ENCODE results near the gene QSER1. TPM values are rescaled to one million over a fixed set of nuclear protein-coding genes. Genes with fewer than 3 reads are reported as not detected.
"Not testable (repeated sequence)": the region's sequence is repeated elsewhere in the genome, so short reads cannot be mapped to it uniquely, and the experiment has no call there.

The QSER1 gene
- polyA plus RNA-seq, 2 donors: 4.4 TPM

DNA sequence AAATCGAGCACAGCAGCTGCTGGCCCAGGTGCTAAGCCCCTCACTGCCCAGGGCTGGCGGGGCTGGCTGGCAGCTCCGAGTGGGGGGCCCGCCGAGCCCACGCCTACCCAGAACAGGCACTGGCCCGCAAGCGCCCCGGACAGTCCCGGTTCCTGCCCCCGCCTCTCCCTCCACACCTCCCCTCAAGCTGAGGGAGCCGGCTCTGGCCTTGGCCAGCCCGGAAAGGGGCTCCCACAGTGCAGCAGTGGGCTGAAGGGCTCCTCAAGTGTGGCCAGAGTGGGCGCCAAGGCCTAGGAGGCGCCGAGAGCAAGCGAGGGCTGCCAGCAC is 4.3 kb upstream of the QSER1 start:
- H3K27ac ChIP-seq (ENCODE audit: low read depth in 2 of 2, low read length in 1 of 2); H3K4me1 ChIP-seq (ENCODE audit: control insufficient read depth in 2 of 2, insufficient read depth in 2 of 2, low read length in 1 of 2); H3K36me3 ChIP-seq (ENCODE audit: control insufficient read depth in 2 of 2, insufficient read depth in 2 of 2, low read length in 1 of 2); H3K27me3 ChIP-seq (ENCODE audit: control insufficient read depth in 1 of 2, insufficient read depth in 2 of 2, low read length in 2 of 2); H3K9me3 ChIP-seq (ENCODE audit: control insufficient read depth in 2 of 2, insufficient read depth in 1 of 2, low read depth in 1 of 2, low read length in 1 of 2); H3K4me3 ChIP-seq (ENCODE audit: low read depth in 1 of 2, low read length in 2 of 2): not testable (repeated sequence)
- WGBS, 2 donors: 96 to 97% methylated on average over 13 to 17 of the region's 17 CpGs

DNA sequence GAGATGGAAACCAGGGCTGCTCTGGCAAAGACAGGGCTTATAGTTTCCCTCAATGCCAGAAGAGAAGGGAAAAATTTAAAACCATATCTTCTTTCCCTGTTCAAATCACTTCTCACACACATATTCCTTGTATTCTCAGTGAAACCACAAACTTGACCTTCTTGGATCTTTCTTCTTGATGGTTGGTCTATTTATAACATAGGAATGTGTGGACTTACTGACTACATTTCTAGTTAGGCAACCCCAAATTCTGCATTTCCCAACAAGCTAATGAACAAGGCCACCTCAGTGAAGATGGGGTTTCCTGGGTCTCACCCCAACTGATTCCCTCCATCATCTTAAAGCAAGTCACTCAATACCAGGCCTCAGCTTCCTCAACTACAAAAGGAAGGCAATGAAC is 3.8 kb upstream of the QSER1 start:
- no peak overlapping the region for H3K4me3 ChIP-seq (ENCODE audit: low read depth in 1 of 2, low read length in 2 of 2)
- no peak overlapping the region for H3K27ac ChIP-seq (ENCODE audit: low read depth in 2 of 2, low read length in 1 of 2)
- H3K36me3 ChIP-seq (ENCODE audit: control insufficient read depth in 2 of 2, insufficient read depth in 2 of 2, low read length in 1 of 2): no peaks in the 10 kb centered on the region
- H3K9me3 ChIP-seq (ENCODE audit: control insufficient read depth in 2 of 2, insufficient read depth in 1 of 2, low read depth in 1 of 2, low read length in 1 of 2): no peaks in the 10 kb centered on the region
- H3K4me1 ChIP-seq (ENCODE audit: control insufficient read depth in 2 of 2, insufficient read depth in 2 of 2, low read length in 1 of 2): no peaks in the 10 kb centered on the region
- no peaks in the 10 kb centered on the region for H3K27me3 ChIP-seq (ENCODE audit: control insufficient read depth in 1 of 2, insufficient read depth in 2 of 2, low read length in 2 of 2)

DNA sequence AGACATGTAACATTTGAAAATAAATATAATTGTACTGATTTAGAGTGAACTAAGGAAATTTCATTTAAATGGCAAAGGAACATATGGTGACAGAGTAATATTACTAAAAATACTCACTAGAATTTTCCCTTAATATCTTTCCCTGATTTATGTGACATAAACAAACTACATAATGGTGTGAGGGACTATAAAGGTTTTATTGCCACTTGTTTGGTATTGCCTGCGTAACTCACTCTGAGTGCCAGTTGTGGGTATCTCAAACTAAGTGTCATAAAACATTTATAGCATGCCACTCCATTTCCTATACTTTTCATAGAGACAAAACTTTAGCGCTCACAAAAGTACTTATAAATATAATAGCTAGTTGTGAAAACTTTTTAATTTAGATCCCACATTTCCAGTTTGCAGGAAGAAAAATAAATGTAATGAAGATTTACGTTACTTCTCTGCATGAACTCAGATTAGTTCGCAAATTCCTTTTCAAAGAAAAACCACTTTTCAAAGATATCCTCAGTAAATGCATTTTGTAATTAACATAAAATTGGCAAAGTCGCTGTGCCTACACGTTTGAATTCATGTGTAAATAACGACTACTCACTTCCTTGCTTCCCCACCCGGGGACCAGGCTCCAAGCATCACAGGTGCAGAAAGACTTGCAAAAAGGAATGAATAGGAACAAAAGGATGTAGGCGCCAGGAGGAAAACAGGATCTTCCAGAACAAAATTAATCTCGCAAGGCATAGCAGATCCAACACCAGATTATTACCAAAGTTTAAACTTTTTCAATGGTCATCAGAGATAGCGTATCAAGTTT is 1.6 kb upstream of the QSER1 start:
- Histone ChIP-seq H3K27ac (ENCODE audit: low read depth in 2 of 2, low read length in 1 of 2) (no peak overlapping the region), H3K9me3 (ENCODE audit: control insufficient read depth in 2 of 2, insufficient read depth in 1 of 2, low read depth in 1 of 2, low read length in 1 of 2) (no peaks in the 10 kb centered on the region), H3K36me3 (ENCODE audit: control insufficient read depth in 2 of 2, insufficient read depth in 2 of 2, low read length in 1 of 2) (no peaks in the 10 kb centered on the region), H3K4me3 (ENCODE audit: low read depth in 1 of 2, low read length in 2 of 2) (no peak overlapping the region), H3K27me3 (ENCODE audit: control insufficient read depth in 1 of 2, insufficient read depth in 2 of 2, low read length in 2 of 2) (no peaks in the 10 kb centered on the region), H3K4me1 (ENCODE audit: control insufficient read depth in 2 of 2, insufficient read depth in 2 of 2, low read length in 1 of 2) (no peaks in the 10 kb centered on the region)
- 49 to 52% methylated on average over 11 of the region's 11 CpGs for WGBS, 2 donors

DNA sequence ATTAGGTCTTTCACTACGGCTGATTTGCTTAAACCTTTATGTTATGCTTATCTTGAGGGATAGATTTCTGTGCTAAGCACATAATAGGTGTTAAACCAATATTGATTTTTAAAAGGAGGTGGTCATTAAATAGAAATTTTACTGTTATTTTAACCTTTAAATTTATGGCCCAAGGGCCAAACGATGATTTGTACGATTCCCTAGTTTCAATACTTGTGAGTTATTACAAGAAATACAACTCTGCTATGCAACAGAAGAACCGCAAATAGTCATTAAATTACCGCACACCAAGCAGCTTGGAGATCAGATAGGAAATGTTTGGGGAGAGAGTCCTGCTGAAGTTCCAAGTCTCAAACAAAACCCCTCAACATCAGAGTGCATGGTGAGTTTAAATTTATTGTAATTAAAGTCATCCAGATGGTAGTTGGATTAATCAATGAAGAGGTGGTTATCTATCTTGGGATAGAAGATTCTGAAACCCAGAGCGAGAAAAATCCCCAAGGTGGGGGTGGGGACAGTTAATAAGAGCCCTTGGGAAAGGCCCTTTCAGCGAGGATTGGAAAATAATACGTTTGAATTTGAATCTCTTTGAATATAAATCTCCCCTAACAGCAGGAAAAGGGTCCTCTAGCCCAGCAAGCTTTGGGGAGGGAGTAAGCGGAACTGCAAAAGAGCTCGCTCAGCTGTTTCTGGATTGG is 805 bp upstream of the QSER1 start:
- 9 to 10% methylated on average over 10 of the region's 10 CpGs for WGBS, 2 donors
- H3K9me3 ChIP-seq (ENCODE audit: control insufficient read depth in 2 of 2, insufficient read depth in 1 of 2, low read depth in 1 of 2, low read length in 1 of 2): no peaks in the 10 kb centered on the region
- H3K4me1 ChIP-seq (ENCODE audit: control insufficient read depth in 2 of 2, insufficient read depth in 2 of 2, low read length in 1 of 2): no peaks in the 10 kb centered on the region
- H3K27me3 ChIP-seq (ENCODE audit: control insufficient read depth in 1 of 2, insufficient read depth in 2 of 2, low read length in 2 of 2): no peaks in the 10 kb centered on the region
- peak overlapping the region; percentile 94 to 95 for H3K27ac ChIP-seq (ENCODE audit: low read depth in 2 of 2, low read length in 1 of 2)
- no peaks in the 10 kb centered on the region for H3K36me3 ChIP-seq (ENCODE audit: control insufficient read depth in 2 of 2, insufficient read depth in 2 of 2, low read length in 1 of 2)
- H3K4me3 ChIP-seq (ENCODE audit: low read depth in 1 of 2, low read length in 2 of 2): peak overlapping the region; percentile 93 to 95

DNA sequence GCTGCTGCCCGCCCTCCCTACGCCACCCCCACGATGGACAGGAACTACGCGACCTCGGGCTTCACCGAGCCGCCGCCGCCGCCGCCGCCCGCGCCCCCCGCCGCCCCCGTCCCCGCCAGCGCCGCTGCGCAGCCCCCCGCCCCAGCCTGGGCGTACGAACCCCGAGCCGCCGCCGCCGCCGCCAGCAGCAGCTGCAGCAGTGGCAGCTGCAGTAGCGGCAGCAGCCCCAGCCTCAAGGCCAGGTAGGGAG is 407 bp downstream of the QSER1 start:
- WGBS, 2 donors: 0 to 1% methylated on average over 13 to 32 of the region's 32 CpGs
- Histone ChIP-seq H3K9me3 (ENCODE audit: control insufficient read depth in 2 of 2, insufficient read depth in 1 of 2, low read depth in 1 of 2, low read length in 1 of 2) (no peaks in the 10 kb centered on the region), H3K27me3 (ENCODE audit: control insufficient read depth in 1 of 2, insufficient read depth in 2 of 2, low read length in 2 of 2) (no peaks in the 10 kb centered on the region), H3K27ac (ENCODE audit: low read depth in 2 of 2, low read length in 1 of 2) (peak overlapping the region; percentile 94 to 95), H3K4me3 (ENCODE audit: low read depth in 1 of 2, low read length in 2 of 2) (peak overlapping the region; percentile 93 to 95), H3K4me1 (ENCODE audit: control insufficient read depth in 2 of 2, insufficient read depth in 2 of 2, low read length in 1 of 2) (no peaks in the 10 kb centered on the region), H3K36me3 (ENCODE audit: control insufficient read depth in 2 of 2, insufficient read depth in 2 of 2, low read length in 1 of 2) (no peaks in the 10 kb centered on the region)

DNA sequence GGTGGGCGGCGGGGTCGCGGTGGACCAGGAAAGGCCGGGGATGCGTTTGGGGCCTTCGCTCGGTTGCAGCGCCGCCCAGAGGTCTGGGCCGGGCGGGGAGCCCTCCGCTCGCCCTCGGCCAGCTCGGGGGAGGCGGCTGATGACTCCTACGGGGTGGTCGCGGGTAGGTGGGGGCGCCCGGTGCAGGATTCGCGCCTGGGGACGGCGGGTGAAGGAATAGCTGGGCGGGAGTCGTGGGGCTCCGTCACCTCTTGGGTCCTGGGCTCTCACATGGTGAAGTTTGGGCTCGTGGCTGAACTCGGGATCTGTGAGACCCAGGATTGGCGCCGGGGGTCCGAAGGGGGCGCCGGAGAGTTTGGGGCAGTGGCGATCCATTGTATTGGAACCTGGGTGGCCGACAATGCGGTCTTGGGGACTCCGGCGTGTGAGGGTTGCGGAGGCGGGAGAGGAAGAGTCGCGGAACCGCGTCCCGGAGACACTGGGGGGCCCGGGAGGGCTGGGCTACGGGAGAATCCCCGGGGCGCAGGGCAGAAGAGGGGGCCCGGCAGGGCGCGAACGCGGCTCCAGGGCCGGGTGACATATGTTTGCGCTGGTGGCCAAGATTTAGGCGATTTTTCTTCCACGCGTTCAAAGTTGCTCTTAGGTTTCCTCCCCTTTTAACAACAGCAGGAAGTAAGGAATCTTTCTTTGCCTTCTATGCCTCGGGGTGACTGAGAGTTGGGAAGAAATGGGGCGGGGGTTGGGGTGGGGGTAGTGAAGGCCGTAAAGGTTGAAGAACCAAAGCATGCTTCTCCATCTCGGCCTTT is 935 bp downstream of the QSER1 start:
- H3K4me3 ChIP-seq (ENCODE audit: low read depth in 1 of 2, low read length in 2 of 2): peak overlapping the region; percentile 93 to 95
- 0 to 1% methylated on average over 56 to 66 of the region's 66 CpGs for WGBS, 2 donors
- H3K4me1 ChIP-seq (ENCODE audit: control insufficient read depth in 2 of 2, insufficient read depth in 2 of 2, low read length in 1 of 2): no peaks in the 10 kb centered on the region

DNA sequence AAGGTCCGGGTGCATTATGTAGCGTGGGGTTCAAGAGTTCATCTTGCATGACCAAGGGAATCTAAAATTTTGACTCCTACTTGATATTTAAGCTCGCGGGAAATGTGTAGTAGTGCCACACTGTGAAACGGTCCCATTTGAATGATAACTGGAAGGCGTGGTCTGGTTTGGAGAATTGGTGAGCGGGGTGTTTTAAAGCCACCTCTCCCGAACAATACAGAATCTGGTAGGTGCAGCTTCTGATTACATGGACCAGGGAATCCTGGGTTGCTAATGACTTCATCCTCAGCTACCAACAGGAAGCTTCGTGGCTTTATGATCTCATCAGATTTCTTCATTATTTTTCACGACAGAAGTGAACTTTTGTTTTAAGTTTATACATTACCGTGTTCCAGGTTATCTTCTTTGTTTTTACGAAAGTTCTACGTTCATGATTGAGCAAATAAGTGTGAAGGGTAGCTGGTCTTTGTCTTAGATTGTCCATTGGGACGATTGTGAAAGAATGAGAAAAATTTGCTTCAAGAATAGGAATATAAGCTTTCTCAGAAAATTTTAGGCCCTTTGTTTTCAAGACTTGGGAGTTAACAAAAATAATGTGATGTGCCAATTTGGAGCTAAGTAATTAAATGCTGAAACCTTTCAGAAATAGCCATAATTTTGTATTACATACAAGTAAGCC is 1.7 kb downstream of the QSER1 start:
- Histone ChIP-seq H3K36me3 (ENCODE audit: control insufficient read depth in 2 of 2, insufficient read depth in 2 of 2, low read length in 1 of 2) (no peaks in the 10 kb centered on the region), H3K27ac (ENCODE audit: low read depth in 2 of 2, low read length in 1 of 2) (peak overlapping the region; percentile 94 to 95), H3K9me3 (ENCODE audit: control insufficient read depth in 2 of 2, insufficient read depth in 1 of 2, low read depth in 1 of 2, low read length in 1 of 2) (no peaks in the 10 kb centered on the region), H3K4me3 (ENCODE audit: low read depth in 1 of 2, low read length in 2 of 2) (peak overlapping the region; percentile 93 to 95), H3K4me1 (ENCODE audit: control insufficient read depth in 2 of 2, insufficient read depth in 2 of 2, low read length in 1 of 2) (no peaks in the 10 kb centered on the region), H3K27me3 (ENCODE audit: control insufficient read depth in 1 of 2, insufficient read depth in 2 of 2, low read length in 2 of 2) (no peaks in the 10 kb centered on the region)
- 4 to 7% methylated on average over 14 of the region's 14 CpGs for WGBS, 2 donors

More for the DNA sequence above, 935 bp downstream of the QSER1 start:
- H3K36me3 ChIP-seq (ENCODE audit: control insufficient read depth in 2 of 2, insufficient read depth in 2 of 2, low read length in 1 of 2): no peaks in the 10 kb centered on the region
- H3K9me3 ChIP-seq (ENCODE audit: control insufficient read depth in 2 of 2, insufficient read depth in 1 of 2, low read depth in 1 of 2, low read length in 1 of 2): no peaks in the 10 kb centered on the region
- H3K27me3 ChIP-seq (ENCODE audit: control insufficient read depth in 1 of 2, insufficient read depth in 2 of 2, low read length in 2 of 2): no peaks in the 10 kb centered on the region
- H3K27ac ChIP-seq (ENCODE audit: low read depth in 2 of 2, low read length in 1 of 2): peak overlapping the region; percentile 94 to 95

DNA sequence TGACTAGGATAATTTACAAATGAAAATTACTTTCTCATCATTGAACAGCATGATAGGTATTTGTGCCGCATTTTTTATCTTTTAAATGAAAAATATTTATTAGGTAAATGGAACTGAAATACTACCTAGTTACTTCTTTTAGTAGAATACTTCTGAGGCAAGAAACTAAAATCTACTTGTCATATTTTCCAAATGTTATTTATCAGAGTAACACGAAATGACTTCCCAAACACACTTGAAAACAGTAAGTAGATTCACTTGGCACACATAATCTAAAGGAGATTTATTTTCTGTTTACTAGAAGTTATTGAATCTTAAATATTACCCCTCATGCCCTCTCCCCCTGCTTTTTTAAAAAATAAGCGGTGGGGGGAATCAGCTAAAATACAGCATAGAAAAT is 2.3 kb downstream of the QSER1 start:
- no peaks in the 10 kb centered on the region for H3K36me3 ChIP-seq (ENCODE audit: control insufficient read depth in 2 of 2, insufficient read depth in 2 of 2, low read length in 1 of 2)
- H3K9me3 ChIP-seq (ENCODE audit: control insufficient read depth in 2 of 2, insufficient read depth in 1 of 2, low read depth in 1 of 2, low read length in 1 of 2): no peaks in the 10 kb centered on the region
- H3K4me3 ChIP-seq (ENCODE audit: low read depth in 1 of 2, low read length in 2 of 2): no peak overlapping the region
- no peaks in the 10 kb centered on the region for H3K27me3 ChIP-seq (ENCODE audit: control insufficient read depth in 1 of 2, insufficient read depth in 2 of 2, low read length in 2 of 2)
- 67 to 68% methylated on average over 3 of the region's 3 CpGs for WGBS, 2 donors
- H3K4me1 ChIP-seq (ENCODE audit: control insufficient read depth in 2 of 2, insufficient read depth in 2 of 2, low read length in 1 of 2): no peaks in the 10 kb centered on the region
- H3K27ac ChIP-seq (ENCODE audit: low read depth in 2 of 2, low read length in 1 of 2): peak overlapping the region in 1 of 2 donors; percentile 38

DNA sequence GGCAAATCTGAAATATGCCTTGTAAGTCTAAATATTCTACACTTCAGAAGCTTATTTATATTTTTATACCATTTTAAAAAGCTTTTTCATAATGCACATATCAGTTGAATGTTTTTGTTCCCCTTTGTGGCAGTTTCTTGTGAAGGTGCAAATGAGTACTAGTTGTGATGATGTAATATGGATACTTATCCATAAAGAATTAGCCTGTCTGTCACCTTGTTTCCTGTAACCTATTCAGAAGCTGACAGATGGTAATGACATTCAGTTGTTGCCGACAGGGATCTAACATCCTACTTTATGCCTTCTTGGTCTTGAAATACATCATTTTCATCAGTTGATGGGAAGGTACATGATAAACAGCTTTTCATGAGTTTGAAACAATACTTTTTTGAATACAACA is 2.9 kb downstream of the QSER1 start:
- Histone ChIP-seq H3K4me3 (ENCODE audit: low read depth in 1 of 2, low read length in 2 of 2) (no peak overlapping the region), H3K27me3 (ENCODE audit: control insufficient read depth in 1 of 2, insufficient read depth in 2 of 2, low read length in 2 of 2) (no peaks in the 10 kb centered on the region), H3K9me3 (ENCODE audit: control insufficient read depth in 2 of 2, insufficient read depth in 1 of 2, low read depth in 1 of 2, low read length in 1 of 2) (no peaks in the 10 kb centered on the region), H3K4me1 (ENCODE audit: control insufficient read depth in 2 of 2, insufficient read depth in 2 of 2, low read length in 1 of 2) (no peaks in the 10 kb centered on the region), H3K27ac (ENCODE audit: low read depth in 2 of 2, low read length in 1 of 2) (no peak overlapping the region), H3K36me3 (ENCODE audit: control insufficient read depth in 2 of 2, insufficient read depth in 2 of 2, low read length in 1 of 2) (no peaks in the 10 kb centered on the region)
- WGBS, 2 donors: 46 to 50% methylated on average over 1 of the region's 1 CpG
